ENCODE data around the gene CELF2. TPM values are rescaled to one million over a fixed set of nuclear protein-coding genes. Genes with fewer than 3 reads are reported as not detected.

CELF2 gene
- total and polyA plus RNA-seq, 10 donors = 13.5 to 180 (median 105) TPM

DNA sequence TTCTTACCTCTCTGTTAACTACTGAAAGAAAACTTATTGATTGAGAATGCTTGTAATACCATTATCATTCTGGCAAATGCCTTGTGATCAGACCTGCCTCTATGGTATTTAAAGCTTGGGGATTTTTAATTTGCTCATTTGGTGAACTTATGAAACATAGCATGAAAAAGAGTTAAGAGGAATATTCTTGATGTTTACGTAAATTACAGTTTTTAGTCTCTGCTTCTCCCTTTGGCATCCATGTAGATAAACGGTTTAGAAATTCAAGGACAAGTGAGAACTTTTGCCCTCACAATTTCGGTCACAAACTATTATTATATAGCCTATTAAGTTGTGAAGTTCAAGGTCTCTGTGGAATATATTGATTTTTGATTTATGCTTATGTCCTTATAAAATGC, 11.2 kb upstream of the CELF2 start:
- intact Hi-C loops (cut with DNase I; ENCODE audit: low total_unique reads) = no loop called here
- Histone ChIP-seq H3K27ac (no peak overlapping the region), H3K9me3 (no peaks in the 10 kb centered on the region), H3K27me3 (replicated peaks in 1 of 7) (peaks cover 0 to 73% (median 10%) of the 10 kb centered on the region in 7 donors), H3K4me3 (no peak overlapping the region), H3K4me1 (no peaks in the 10 kb centered on the region), H3K36me3 (no peaks in the 10 kb centered on the region)
- TF ChIP-seq, protein P1, sequence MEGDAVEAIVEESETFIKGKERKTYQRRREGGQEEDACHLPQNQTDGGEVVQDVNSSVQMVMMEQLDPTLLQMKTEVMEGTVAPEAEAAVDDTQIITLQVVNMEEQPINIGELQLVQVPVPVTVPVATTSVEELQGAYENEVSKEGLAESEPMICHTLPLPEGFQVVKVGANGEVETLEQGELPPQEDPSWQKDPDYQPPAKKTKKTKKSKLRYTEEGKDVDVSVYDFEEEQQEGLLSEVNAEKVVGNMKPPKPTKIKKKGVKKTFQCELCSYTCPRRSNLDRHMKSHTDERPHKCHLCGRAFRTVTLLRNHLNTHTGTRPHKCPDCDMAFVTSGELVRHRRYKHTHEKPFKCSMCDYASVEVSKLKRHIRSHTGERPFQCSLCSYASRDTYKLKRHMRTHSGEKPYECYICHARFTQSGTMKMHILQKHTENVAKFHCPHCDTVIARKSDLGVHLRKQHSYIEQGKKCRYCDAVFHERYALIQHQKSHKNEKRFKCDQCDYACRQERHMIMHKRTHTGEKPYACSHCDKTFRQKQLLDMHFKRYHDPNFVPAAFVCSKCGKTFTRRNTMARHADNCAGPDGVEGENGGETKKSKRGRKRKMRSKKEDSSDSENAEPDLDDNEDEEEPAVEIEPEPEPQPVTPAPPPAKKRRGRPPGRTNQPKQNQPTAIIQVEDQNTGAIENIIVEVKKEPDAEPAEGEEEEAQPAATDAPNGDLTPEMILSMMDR (IDR thresholded peaks at IDR 0.05 in 8 of 11, conservative IDR thresholded peaks at IDR 0.05 in 3 of 11) = no peak
- no peak for TF ChIP-seq POLR2AphosphoS5 (IDR thresholded peaks at IDR 0.05)
- TF ChIP-seq POLR2A (IDR thresholded peaks at IDR 0.05) = no peak
- 61 to 77% (median 70%) methylated on average over 3 of the region's 3 CpGs for WGBS, 5 donors
- no peak for DNase-seq

DNA sequence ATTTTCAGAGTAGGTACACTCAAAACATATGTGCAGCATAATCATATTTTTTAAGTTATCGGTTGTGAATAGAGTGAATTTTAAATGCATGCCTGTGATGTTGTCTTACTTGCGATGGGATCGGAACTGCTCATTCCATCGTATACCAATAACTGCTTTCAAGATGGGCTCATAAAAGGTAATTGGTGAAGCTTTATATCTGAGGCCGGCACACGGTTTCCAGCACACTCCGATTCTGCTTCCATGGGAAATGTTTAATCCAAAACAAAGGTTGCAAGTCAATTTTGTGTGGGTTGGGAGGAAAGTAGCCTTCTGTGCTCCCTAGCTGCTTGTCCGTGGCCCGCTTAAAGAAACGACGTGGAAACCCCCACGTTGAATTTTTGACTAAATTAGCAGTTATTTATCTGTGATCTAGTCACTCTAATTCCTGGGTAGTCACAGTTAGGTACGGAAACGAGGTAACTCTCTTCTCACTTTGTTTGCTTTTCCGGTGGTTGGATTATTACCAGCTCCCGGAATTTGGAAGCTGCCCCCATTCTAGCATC, 10.1 kb upstream of the CELF2 start:
- Histone ChIP-seq H3K4me3 (no peak overlapping the region), H3K4me1 (no peaks in the 10 kb centered on the region)

DNA sequence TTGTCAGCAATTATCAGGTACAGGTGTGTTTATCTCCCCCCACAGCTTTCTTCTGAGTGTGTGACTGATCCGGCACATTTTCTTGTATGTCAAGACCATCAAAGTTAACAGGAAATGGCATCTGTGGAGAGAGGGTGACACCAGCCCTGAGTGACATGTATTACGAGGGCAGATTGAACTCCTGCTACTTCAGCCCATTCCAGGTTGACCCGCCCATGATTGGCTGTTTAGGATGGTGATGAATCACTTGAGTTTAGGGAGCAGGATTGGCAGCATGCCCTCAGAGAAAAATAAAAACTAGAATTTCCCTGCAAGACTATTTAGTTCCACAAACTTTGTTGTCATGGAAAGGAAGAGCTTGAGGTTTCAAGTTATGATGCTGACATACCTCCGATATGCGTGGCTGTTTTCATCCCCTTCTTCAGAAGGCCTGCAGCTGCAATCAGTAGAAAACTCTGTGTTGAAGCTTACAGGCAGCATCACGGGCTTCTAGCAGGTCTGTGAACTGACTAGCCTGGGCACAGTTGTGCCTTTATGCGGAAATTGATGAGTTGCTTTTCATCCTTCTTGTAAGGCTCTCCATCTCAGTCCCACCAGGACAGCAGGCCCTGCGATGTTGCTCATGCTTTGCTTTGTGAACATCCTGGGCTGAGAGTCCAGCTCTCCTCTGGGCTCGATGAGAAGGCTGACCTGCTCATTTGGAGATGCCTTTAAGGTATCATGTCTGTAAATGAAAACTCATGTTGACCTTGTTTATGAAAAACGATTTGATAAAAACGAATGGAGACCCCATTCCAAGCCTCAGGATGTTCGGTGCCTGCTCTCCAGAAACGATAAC, 8.0 kb upstream of the CELF2 start:
- WGBS, 5 donors = 78 to 83% (median 79%) methylated on average over 13 of the region's 13 CpGs
- no peaks in the 10 kb centered on the region for H3K9me3 ChIP-seq
- intact Hi-C loops (cut with DNase I; ENCODE audit: low total_unique reads) = no loop called here
- H3K36me3 ChIP-seq = no peaks in the 10 kb centered on the region
- peaks cover 0 to 85% (median 16%) of the 10 kb centered on the region in 7 donors for H3K27me3 ChIP-seq (replicated peaks in 1 of 7)
- no peak overlapping the region for H3K4me3 ChIP-seq
- DNase-seq = no peak
- no peak overlapping the region for H3K27ac ChIP-seq
- TF ChIP-seq POLR2AphosphoS5 (IDR thresholded peaks at IDR 0.05) (no peak), POLR2A (IDR thresholded peaks at IDR 0.05) (no peak)
- TF ChIP-seq, protein P1 (IDR thresholded peaks at IDR 0.05 in 8 of 11, conservative IDR thresholded peaks at IDR 0.05 in 3 of 11) = no peak
- H3K4me1 ChIP-seq = peaks cover 0 to 4% (median 0%) of the 10 kb centered on the region in 6 donors

More for the DNA sequence above, 10.1 kb upstream of the CELF2 start:
- intact Hi-C loops (cut with DNase I; ENCODE audit: low total_unique reads) = no loop called here
- Histone ChIP-seq H3K36me3 (no peaks in the 10 kb centered on the region), H3K27ac (no peak overlapping the region), H3K9me3 (no peaks in the 10 kb centered on the region), H3K27me3 (replicated peaks in 1 of 7) (peaks cover 0 to 75% (median 10%) of the 10 kb centered on the region in 7 donors)
- 90 to 96% (median 93%) methylated on average over 16 of the region's 16 CpGs for WGBS, 5 donors
- DNase-seq = no peak
- no peak for TF ChIP-seq POLR2A (IDR thresholded peaks at IDR 0.05)
- TF ChIP-seq POLR2AphosphoS5 (IDR thresholded peaks at IDR 0.05) = no peak
- TF ChIP-seq, protein P1 (IDR thresholded peaks at IDR 0.05 in 8 of 11, conservative IDR thresholded peaks at IDR 0.05 in 3 of 11) = no peak

DNA sequence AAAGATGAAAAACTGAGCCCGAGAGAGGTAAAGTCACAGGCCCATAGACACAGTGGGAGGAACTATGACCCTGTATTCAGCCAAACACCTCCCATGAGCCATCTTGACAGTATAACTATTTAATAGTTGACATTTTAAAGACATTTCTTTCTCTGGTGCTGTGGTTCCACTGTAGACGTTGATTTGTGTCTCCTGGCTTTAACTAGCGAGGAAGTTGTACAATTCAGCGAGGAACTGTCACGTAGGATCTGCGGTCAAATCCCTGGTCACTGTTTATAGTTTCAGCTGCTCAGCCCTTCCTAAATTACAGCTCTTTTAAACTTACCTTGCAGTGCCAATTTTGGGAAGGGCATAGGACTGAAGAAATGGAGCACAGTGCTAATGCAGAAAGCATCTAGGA, 7.1 kb upstream of the CELF2 start:
- Histone ChIP-seq H3K4me3 (no peak overlapping the region), H3K27ac (no peak overlapping the region), H3K36me3 (no peaks in the 10 kb centered on the region), H3K4me1 (peaks cover 0 to 4% (median 0%) of the 10 kb centered on the region in 6 donors), H3K27me3 (replicated peaks in 1 of 7) (peaks cover 0 to 85% (median 25%) of the 10 kb centered on the region in 7 donors), H3K9me3 (no peaks in the 10 kb centered on the region)
- DNase-seq = no peak
- no peak for TF ChIP-seq POLR2A (IDR thresholded peaks at IDR 0.05)
- TF ChIP-seq, protein P1 (IDR thresholded peaks at IDR 0.05 in 8 of 11, conservative IDR thresholded peaks at IDR 0.05 in 3 of 11) = no peak
- 55 to 69% (median 63%) methylated on average over 6 of the region's 6 CpGs for WGBS, 5 donors
- intact Hi-C loops (cut with DNase I; ENCODE audit: low total_unique reads) = no loop called here

All from spleen (tissue), 11 donors.